Measurements from ENCODE around the gene CD47. TPM values are rescaled to one million over a fixed set of nuclear protein-coding genes. Genes with fewer than 3 reads are reported as not detected.

Gene CD47
- total RNA-seq, 1 experiment from 2014 or later: 89.7 TPM

DNA sequence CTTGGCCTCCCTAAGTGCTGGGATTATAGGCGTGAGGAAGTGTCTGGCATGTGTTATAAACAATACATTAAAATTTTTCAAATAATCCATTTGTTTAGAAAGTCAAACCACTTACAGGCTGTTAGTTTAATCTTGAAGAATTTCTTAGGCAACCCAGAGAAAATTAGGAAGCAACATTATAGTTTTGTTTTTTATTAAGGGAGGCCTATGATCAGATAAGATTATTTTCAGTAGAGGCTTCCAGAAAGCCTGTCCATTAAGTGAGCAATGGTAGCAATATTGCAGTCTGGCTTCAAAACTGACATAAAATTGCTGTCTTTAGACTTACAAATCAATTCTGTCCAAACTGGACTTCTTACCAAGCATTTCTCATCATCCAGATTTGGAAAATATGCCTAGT is 49.6 kb downstream of the CD47 start:
- Histone ChIP-seq H3K9me3 (ENCODE audit: control insufficient read depth, insufficient read depth, low read depth, low read length) (no peaks in the 10 kb centered on the region), H3K27me3 (ENCODE audit: control insufficient read depth, insufficient read depth, low read length) (no peaks in the 10 kb centered on the region), H3K4me1 (ENCODE audit: control insufficient read depth, insufficient read depth, low read length) (no peaks in the 10 kb centered on the region), H3K4me3 (ENCODE audit: low read depth in 2 of 2, low read length in 2 of 2) (no peak overlapping the region), H3K27ac (ENCODE audit: low read length) (no peak overlapping the region), H3K36me3 (ENCODE audit: control insufficient read depth, insufficient read depth, low read length) (peaks cover 2% of the 10 kb centered on the region; the same call in 1 of the 2 replicates)
- intact Hi-C loops (cut with micrococcal nuclease; ENCODE audit: unreplicated experiment): no loop called here
- in situ Hi-C loops (cut with HindIII; ENCODE audit: low pct_unique_long_range_greater_than_20kb, low sequenced_read_pairs): no loop called here
- DNase-seq (ENCODE audit: low read depth, low spot score) (no peak), ATAC-seq (no peak)
- TF ChIP-seq POLR2AphosphoS5 (IDR thresholded peaks at IDR 0.05; ENCODE audit: low read depth, low read length) (no peak), CTCF (IDR thresholded peaks at IDR 0.05) (no peak), TCF7L2 (IDR thresholded peaks at IDR 0.05; ENCODE audit: low read depth, low read length) (no peak), REST (IDR thresholded peaks at IDR 0.05; ENCODE audit: insufficient read depth in 1 of 2, low read depth in 2 of 2, low read length in 1 of 2) (no peak), SIN3A (IDR thresholded peaks at IDR 0.05; ENCODE audit: borderline replicate concordance, insufficient read depth, low read depth, low read length) (no peak)
- BruUV-seq (replicated peaks): no TSS peak
- CTCF ChIA-PET: no interaction called here
- POLR2A ChIA-PET: no interaction called here

DNA sequence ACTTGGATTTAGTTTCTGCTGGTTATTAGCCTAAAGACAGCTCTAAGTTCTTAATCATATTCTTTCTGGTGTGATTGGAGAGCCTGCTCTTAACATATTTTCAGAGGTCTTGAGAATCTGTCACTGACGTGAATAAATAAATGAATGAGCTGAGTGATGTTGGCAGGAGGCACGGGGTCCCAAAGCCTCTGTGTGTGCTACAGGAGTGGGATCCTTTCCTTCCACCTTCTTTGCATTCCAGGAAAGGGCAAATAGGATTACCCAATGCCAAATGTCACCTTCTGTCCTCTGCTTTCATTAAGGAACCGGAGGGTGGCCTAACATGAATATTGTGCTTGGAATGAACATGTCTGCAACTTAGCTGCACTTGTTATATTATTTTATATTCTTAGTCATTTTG is 53.1 kb downstream of the CD47 start:
- no peaks in the 10 kb centered on the region for H3K4me1 ChIP-seq (ENCODE audit: control insufficient read depth, insufficient read depth, low read length)
- intact Hi-C loops (cut with micrococcal nuclease; ENCODE audit: unreplicated experiment): no loop called here
- no peaks in the 10 kb centered on the region for H3K27me3 ChIP-seq (ENCODE audit: control insufficient read depth, insufficient read depth, low read length)
- DNase-seq (ENCODE audit: low read depth, low spot score): no peak
- TF ChIP-seq SIN3A (IDR thresholded peaks at IDR 0.05; ENCODE audit: borderline replicate concordance, insufficient read depth, low read depth, low read length) (no peak), TCF7L2 (IDR thresholded peaks at IDR 0.05; ENCODE audit: low read depth, low read length) (no peak), CTCF (IDR thresholded peaks at IDR 0.05) (no peak), POLR2AphosphoS5 (IDR thresholded peaks at IDR 0.05; ENCODE audit: low read depth, low read length) (no peak), REST (IDR thresholded peaks at IDR 0.05; ENCODE audit: insufficient read depth in 1 of 2, low read depth in 2 of 2, low read length in 1 of 2) (no peak)
- in situ Hi-C loops (cut with HindIII; ENCODE audit: low pct_unique_long_range_greater_than_20kb, low sequenced_read_pairs): no loop called here
- no peak for ATAC-seq
- H3K27ac ChIP-seq (ENCODE audit: low read length): no peak overlapping the region
- no peaks in the 10 kb centered on the region for H3K9me3 ChIP-seq (ENCODE audit: control insufficient read depth, insufficient read depth, low read depth, low read length)
- no peaks in the 10 kb centered on the region for H3K36me3 ChIP-seq (ENCODE audit: control insufficient read depth, insufficient read depth, low read length)
- no peak overlapping the region for H3K4me3 ChIP-seq (ENCODE audit: low read depth in 2 of 2, low read length in 2 of 2)
- no TSS peak for BruUV-seq (replicated peaks)
- POLR2A ChIA-PET: no interaction called here
- CTCF ChIA-PET: no interaction called here

Data from Panc1 (cell line).